Panc1 (cell line): Measurements from ENCODE around the gene FYN.

Experiments used
- POLR2AphosphoS5 ChIP-seq: IDR thresholded peaks from 2 replicates; pipeline ENCODE4 v1.6.1; 2012; ENCODE audit warnings: mild to moderate bottlenecking, low read depth, low read length, moderate library complexity
- SIN3A ChIP-seq: IDR thresholded peaks from 2 replicates; pipeline ENCODE4 v1.6.1; 2012; ENCODE audit warnings: low read depth, mild to moderate bottlenecking, low read length, moderate library complexity, borderline replicate concordance; ENCODE audit not compliant: insufficient read depth
- TCF7L2 ChIP-seq: IDR thresholded peaks from 2 replicates; pipeline ENCODE4 v1.6.1; 2011; ENCODE audit warnings: mild to moderate bottlenecking, low read depth, low read length, inconsistent platforms
- TF ChIP-seq, protein P1 (sequence below): fragments of 450-650 bp; IDR thresholded peaks from 2 replicates; pipeline ENCODE4 v1.5.1; 2017; ENCODE audit warnings: mild to moderate bottlenecking

GRCh38 chr6:111673937-111674336 is 199.3 kb downstream of the FYN start:
- TF ChIP-seq POLR2AphosphoS5 = no peak
- TF ChIP-seq, protein P1, sequence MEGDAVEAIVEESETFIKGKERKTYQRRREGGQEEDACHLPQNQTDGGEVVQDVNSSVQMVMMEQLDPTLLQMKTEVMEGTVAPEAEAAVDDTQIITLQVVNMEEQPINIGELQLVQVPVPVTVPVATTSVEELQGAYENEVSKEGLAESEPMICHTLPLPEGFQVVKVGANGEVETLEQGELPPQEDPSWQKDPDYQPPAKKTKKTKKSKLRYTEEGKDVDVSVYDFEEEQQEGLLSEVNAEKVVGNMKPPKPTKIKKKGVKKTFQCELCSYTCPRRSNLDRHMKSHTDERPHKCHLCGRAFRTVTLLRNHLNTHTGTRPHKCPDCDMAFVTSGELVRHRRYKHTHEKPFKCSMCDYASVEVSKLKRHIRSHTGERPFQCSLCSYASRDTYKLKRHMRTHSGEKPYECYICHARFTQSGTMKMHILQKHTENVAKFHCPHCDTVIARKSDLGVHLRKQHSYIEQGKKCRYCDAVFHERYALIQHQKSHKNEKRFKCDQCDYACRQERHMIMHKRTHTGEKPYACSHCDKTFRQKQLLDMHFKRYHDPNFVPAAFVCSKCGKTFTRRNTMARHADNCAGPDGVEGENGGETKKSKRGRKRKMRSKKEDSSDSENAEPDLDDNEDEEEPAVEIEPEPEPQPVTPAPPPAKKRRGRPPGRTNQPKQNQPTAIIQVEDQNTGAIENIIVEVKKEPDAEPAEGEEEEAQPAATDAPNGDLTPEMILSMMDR = no peak
- TF ChIP-seq TCF7L2 = no peak
- no peak for TF ChIP-seq SIN3A
